ENCODE measurements around the gene STYK1.

DNA sequence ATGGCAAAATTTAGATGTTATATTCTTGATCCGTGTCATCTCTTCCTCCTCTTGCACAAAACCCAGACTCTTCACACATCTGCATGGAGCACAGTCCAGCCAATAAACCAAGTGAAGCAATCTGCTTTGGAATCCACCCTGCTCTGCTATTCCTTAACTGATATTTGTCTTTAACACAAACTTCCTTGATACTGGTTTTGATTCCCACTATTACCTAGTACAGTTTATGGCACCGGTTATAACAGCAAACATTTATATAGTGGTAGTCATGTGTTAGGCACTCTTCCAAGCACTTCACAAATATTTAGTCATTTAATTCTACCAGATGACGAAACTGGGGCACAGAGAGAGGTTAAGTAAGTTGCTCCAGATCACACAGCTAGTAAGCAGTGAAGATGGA, 12.5 kb downstream of the STYK1 start:
- no peak for TF ChIP-seq POLR2A (IDR thresholded peaks at IDR 0.05)
- TF ChIP-seq, protein P1, sequence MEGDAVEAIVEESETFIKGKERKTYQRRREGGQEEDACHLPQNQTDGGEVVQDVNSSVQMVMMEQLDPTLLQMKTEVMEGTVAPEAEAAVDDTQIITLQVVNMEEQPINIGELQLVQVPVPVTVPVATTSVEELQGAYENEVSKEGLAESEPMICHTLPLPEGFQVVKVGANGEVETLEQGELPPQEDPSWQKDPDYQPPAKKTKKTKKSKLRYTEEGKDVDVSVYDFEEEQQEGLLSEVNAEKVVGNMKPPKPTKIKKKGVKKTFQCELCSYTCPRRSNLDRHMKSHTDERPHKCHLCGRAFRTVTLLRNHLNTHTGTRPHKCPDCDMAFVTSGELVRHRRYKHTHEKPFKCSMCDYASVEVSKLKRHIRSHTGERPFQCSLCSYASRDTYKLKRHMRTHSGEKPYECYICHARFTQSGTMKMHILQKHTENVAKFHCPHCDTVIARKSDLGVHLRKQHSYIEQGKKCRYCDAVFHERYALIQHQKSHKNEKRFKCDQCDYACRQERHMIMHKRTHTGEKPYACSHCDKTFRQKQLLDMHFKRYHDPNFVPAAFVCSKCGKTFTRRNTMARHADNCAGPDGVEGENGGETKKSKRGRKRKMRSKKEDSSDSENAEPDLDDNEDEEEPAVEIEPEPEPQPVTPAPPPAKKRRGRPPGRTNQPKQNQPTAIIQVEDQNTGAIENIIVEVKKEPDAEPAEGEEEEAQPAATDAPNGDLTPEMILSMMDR (IDR thresholded peaks at IDR 0.05) = no peak
